ENCODE data around the gene IGFBPL1.

GRCh38 chr9:38443181-38443580 lies 18.9 kb upstream of the IGFBPL1 start:
- TF ChIP-seq CTCF (IDR thresholded peaks at IDR 0.05) (no peak), POLR2A (IDR thresholded peaks at IDR 0.05) (no peak), POLR2AphosphoS5 (IDR thresholded peaks at IDR 0.05) (no peak)

Data from stomach (tissue), 4 donors.